Measurements from ENCODE around the gene USP6NL.

The USP6NL gene

DNA sequence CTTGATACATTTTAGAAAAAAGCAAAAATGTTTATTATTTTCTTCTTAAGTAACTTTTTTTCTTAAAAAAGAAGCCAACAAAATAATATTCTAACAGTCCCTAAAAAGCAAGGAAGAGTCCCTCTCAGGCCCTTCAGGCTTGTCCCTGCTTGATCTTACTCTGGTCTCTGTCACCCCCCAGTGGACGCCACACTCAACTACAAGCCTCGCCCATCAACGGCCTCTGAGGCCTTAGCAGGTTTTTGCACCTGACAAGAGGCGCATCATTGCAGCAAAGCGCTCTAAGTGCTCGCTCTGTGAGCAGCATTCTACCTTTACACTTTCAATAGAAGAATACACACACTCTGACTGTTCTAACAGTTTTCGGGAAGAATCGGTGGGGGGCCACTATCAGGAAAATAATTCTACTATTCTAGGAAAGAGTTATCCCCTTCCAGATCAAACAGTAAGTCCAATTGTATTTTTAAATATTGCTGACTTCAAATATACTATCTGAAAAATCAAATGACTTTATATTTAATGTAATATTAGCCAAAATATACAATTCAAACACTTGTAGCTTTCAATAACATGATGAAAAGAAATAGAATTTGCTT is 139.2 kb downstream of the USP6NL start:
- peak; percentile 40 for DNase-seq

- DNase-seq = no peak
These were observed 141.7 kb downstream of the USP6NL start for GRCh38 chr10:11469575-11470391.

- DNase-seq = no peak
These were observed 143.2 kb downstream of the USP6NL start for GRCh38 chr10:11468126-11468742.

DNA sequence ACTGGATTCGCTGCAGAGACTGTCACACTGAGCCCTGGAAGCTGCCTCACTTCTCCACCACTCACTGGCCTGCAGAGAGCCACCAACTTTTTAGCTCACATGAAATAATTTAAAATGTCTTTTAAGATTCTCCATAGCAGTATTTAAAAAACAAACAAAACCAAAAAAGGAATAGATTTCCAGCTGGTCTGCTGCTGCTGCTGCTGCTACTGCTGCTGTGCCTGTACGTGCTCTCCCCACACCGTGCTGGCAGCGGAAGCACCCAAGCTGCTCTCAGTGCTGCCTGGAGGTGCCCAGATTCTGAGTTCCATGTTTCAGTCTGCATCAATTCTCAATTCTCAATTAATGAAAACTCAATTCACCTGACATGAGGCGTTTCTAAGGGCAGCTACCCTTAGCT is 146.0 kb downstream of the USP6NL start:
- DNase-seq = no peak

- DNase-seq = no peak
These were observed 148.3 kb downstream of the USP6NL start for GRCh38 chr10:11463111-11463510.

DNA sequence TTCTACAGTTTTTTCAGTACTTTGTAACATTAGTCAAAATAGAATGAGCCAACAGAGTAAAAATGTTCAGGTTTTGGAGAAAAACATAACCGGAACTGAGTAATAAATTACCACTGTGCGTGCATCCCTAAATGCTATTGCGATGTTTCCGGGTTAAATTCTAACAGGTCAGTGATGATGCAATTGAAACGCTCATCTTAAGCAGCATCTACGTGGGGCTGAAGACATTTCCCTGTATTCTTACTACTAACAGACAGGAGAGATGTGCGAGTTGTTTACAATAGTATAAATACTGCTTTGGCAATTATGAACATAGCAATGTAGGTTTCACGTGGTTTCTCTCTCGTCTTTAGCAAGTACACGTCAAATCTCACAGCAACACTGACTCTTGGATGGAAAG is 149.4 kb downstream of the USP6NL start:
- DNase-seq = no peak

DNA sequence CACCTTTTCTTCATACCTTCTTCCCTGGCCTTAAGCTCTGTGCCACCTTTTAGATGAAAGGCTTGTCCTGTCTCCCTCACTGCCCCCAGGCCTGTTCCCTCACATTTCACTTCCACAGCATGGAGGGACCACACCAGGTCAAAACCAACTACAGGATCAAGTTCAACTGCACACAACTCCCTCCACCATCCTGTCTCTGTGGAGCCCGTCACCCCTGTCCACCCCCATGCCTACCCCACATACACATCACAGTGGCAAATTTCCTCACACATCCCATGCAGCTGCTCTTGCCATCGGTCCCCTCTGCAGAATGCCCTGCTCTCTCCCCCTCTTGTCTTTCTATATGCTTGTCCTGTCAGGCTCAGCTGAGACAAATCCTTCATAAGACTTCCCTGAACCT is 154.1 kb downstream of the USP6NL start:
- DNase-seq = no peak

GRCh38 chr10:11454958-11455566 is 156.4 kb downstream of the USP6NL start:
- no peak for DNase-seq

- DNase-seq = no peak
These were observed 157.3 kb downstream of the USP6NL start for GRCh38 chr10:11454160-11454559.

DNA sequence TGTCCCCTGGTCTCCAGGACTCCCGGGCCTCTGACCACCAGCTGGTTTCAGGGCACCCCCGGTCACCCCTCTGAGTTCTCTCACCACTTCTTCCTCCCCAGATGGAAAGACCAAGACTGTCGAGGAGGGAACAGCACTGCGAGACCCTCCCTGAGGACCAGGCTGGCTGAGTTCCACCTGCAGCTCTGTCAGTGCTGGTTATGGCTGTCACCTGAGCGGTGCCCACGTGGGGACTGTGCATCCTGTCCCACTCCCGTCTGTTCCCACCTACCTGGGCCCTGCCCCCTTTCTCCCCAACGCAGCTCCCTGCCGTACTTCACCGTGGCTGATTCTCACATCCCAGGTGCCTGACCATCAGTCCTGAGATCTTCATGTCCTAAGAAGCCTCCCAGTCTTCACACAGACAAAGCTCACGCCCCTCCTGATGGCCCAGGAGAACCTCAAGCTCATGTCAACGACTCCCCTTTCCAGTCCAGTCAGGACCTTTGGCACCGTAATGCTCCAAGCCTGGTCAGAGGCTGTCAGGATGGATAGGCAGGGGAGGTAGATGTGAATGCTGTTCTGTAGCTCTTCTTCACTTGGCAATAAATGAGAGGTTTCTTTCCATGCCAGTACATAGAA is 159.7 kb downstream of the USP6NL start:
- no peak for DNase-seq

- DNase-seq = no peak
These were observed 161.0 kb downstream of the USP6NL start for GRCh38 chr10:11450427-11450826.

DNA sequence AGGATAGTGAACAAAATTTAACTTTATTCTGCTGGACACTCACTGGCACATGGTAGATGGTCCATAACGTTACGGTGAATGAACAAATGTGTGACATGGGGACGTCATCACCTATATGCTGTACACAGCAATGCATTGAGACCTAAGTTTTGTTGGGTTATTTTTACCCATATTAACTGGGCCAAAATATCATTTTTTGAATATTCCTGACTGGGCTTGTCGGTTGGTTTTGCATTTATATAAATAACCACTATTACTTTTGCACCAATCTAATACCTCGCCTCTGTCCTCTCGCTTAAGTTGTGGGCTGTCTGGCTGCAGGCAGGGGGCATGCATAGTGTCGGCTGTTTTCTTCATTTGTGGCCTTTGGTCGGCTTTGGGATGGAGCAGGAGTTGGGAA is 161.7 kb downstream of the USP6NL start:
- no peak for DNase-seq

DNA sequence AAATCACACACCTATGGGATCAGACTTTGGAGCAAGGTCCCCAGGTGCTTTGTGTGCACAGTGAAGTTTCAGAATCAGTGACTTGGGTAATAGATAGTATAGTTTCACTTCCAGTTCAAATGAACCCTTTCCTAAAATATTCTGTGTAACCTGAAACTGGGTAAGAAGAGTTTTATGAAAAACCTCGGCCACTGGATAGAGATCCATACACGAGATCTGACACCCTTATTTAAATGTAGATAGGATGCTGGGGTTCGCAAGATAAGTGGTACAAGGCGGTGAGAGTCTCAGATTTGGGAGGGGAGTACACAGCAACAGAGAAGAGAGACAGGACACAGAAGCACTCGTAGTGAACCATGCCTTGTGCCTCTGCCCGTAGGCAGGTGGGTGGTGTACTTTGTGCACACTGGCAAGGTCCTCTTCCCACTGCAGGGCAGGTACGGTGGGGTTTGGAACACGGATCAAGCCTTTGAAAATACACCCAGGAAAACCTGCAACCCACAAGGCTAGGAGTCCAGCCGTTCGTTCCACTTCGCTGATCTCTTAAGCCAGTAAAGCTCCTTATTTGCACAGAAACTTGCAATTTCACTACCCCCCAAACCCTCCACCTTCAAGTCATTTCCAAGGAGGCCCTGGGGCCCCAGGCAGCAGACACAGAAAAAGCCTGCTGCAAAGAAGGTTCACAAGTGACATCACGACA is 162.8 kb downstream of the USP6NL start:
- no peak for DNase-seq

GRCh38 chr10:11448190-11448544 is 163.3 kb downstream of the USP6NL start:
- DNase-seq = no peak

DNA sequence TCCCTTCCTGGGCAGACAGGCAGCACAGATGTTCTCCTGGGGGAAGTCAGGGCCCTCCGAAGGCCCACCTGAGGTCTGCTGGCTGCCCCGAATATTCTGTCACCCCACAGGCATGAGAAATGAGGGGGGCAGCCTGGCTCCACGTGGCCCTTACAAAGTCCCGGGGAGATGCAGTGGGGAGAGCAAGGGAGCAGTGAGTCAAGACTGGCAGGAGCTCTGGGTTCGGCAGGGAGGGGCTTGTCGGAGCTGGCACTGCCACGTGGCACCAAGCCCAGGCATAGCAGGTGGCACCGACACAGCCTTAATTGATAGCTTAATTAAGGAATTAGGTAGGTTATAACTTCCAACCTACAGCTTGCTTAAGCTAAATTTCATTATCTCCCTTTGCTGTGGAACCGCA is 163.9 kb downstream of the USP6NL start:
- DNase-seq = no peak

- DNase-seq = no peak
These were observed 164.6 kb downstream of the USP6NL start for GRCh38 chr10:11446864-11447263.

GRCh38 chr10:11446133-11446532 is 165.3 kb downstream of the USP6NL start:
- DNase-seq = no peak

DNA sequence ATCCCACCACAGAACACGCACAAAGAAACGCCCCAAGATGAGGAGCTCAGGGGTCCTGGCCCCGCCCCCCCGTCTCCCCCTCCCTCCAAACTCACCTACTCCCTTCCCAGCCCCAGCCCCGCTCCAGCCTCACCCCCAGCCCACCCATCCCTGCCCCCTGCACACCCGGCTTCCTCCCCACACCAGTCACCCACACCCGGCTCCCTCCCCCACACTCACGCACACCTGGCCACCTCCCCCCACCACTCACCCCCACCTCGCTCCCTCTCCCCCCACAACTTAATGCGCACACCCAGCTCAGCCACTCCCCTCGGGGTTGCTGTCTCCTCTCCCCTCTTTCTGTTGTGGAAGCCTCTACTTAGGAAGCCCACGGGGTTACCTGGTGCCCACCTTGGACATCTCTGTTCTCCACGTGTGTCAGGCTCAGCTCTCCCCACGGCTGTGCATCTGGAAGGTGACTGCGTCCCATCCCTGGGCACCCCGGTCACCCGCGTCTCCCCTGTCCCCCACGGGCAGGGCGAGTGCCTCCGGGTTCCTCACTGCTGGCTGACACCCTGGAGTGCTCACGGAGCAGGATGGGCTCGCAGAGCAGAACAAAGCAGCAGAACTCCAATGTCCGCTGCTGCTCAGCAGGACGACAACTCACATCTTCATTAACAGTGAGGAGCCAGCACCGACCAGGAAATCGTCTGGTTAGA is 166.8 kb downstream of the USP6NL start:
- DNase-seq = no peak

DNA sequence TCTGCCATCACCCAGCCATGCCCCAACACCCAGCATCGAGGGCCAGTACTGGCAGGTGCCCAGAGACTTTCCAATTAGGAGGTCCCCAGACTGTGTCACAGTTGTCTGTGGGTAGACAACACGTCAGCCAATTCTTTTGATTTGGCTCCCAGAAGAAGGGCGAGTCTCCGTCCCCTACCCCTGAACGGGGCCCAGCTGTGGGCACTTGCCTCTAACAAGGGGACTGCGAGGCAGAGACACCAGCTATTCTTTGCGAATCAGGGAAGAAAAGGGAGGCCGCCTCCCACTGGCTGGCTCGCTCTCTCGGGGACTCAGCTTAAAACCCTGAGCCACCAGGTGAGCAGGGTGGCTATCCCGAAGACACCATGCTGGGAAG is 167.3 kb downstream of the USP6NL start:
- DNase-seq = no peak

- no peak for DNase-seq
These were observed 167.8 kb downstream of the USP6NL start for GRCh38 chr10:11443468-11444154.

- DNase-seq = no peak
These were observed 169.3 kb downstream of the USP6NL start for GRCh38 chr10:11442001-11442773.

All from stimulated activated naive CD4-positive, alpha-beta T cell treated with Interleukin-2 at 50 U/mL for 16 hours (primary cell).